ENCODE data around the gene CPLX4.

CPLX4 gene

GRCh38 chr18:59343926-59344325, 25.5 kb upstream of the CPLX4 start:
- H3K36me3 ChIP-seq (ENCODE audit: control insufficient read depth in 2 of 2, insufficient read depth in 1 of 2, low read length in 2 of 2): peaks cover 85 to 88% of the 10 kb centered on the region in 2 experiments
- TF ChIP-seq, protein P1, sequence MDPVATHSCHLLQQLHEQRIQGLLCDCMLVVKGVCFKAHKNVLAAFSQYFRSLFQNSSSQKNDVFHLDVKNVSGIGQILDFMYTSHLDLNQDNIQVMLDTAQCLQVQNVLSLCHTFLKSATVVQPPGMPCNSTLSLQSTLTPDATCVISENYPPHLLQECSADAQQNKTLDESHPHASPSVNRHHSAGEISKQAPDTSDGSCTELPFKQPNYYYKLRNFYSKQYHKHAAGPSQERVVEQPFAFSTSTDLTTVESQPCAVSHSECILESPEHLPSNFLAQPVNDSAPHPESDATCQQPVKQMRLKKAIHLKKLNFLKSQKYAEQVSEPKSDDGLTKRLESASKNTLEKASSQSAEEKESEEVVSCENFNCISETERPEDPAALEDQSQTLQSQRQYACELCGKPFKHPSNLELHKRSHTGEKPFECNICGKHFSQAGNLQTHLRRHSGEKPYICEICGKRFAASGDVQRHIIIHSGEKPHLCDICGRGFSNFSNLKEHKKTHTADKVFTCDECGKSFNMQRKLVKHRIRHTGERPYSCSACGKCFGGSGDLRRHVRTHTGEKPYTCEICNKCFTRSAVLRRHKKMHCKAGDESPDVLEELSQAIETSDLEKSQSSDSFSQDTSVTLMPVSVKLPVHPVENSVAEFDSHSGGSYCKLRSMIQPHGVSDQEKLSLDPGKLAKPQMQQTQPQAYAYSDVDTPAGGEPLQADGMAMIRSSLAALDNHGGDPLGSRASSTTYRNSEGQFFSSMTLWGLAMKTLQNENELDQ (tag by site-specific recombination; IDR thresholded peaks at IDR 0.05; ENCODE audit: low read depth): no peak
- TF ChIP-seq SCRT1 (tag by site-specific recombination; IDR thresholded peaks at IDR 0.05; ENCODE audit: borderline replicate concordance) (no peak), ZNF501 (tag by site-specific recombination; IDR thresholded peaks at IDR 0.05) (no peak), ZNF514 (tag by site-specific recombination; IDR thresholded peaks at IDR 0.05) (no peak), ZNF354C (tag by site-specific recombination; IDR thresholded peaks at IDR 0.05; ENCODE audit: borderline replicate concordance, low read depth) (no peak), ZNF677 (tag by site-specific recombination; IDR thresholded peaks at IDR 0.05) (no peak), OSR2 (tag by site-specific recombination; IDR thresholded peaks at IDR 0.05) (no peak), ZNF76 (tag by site-specific recombination; IDR thresholded peaks at IDR 0.05; ENCODE audit: borderline replicate concordance, low read depth) (no peak), ZNF510 (tag by site-specific recombination; IDR thresholded peaks at IDR 0.05; ENCODE audit: insufficient replicate concordance) (no peak), ZXDB (tag by site-specific recombination; IDR thresholded peaks at IDR 0.05) (no peak), PRDM2 (tag by site-specific recombination; IDR thresholded peaks at IDR 0.05; ENCODE audit: borderline replicate concordance) (no peak), ZNF791 (tag by site-specific recombination; IDR thresholded peaks at IDR 0.05) (no peak), PRDM1 (tag by site-specific recombination; IDR thresholded peaks at IDR 0.05) (no peak), ZNF626 (tag by site-specific recombination; IDR thresholded peaks at IDR 0.05) (no peak), EGR2 (tag by site-specific recombination; IDR thresholded peaks at IDR 0.05; ENCODE audit: low read depth) (no peak), ZNF292 (tag by site-specific recombination; IDR thresholded peaks at IDR 0.05; ENCODE audit: borderline replicate concordance, low read depth) (no peak)
- TF ChIP-seq, protein P2, sequence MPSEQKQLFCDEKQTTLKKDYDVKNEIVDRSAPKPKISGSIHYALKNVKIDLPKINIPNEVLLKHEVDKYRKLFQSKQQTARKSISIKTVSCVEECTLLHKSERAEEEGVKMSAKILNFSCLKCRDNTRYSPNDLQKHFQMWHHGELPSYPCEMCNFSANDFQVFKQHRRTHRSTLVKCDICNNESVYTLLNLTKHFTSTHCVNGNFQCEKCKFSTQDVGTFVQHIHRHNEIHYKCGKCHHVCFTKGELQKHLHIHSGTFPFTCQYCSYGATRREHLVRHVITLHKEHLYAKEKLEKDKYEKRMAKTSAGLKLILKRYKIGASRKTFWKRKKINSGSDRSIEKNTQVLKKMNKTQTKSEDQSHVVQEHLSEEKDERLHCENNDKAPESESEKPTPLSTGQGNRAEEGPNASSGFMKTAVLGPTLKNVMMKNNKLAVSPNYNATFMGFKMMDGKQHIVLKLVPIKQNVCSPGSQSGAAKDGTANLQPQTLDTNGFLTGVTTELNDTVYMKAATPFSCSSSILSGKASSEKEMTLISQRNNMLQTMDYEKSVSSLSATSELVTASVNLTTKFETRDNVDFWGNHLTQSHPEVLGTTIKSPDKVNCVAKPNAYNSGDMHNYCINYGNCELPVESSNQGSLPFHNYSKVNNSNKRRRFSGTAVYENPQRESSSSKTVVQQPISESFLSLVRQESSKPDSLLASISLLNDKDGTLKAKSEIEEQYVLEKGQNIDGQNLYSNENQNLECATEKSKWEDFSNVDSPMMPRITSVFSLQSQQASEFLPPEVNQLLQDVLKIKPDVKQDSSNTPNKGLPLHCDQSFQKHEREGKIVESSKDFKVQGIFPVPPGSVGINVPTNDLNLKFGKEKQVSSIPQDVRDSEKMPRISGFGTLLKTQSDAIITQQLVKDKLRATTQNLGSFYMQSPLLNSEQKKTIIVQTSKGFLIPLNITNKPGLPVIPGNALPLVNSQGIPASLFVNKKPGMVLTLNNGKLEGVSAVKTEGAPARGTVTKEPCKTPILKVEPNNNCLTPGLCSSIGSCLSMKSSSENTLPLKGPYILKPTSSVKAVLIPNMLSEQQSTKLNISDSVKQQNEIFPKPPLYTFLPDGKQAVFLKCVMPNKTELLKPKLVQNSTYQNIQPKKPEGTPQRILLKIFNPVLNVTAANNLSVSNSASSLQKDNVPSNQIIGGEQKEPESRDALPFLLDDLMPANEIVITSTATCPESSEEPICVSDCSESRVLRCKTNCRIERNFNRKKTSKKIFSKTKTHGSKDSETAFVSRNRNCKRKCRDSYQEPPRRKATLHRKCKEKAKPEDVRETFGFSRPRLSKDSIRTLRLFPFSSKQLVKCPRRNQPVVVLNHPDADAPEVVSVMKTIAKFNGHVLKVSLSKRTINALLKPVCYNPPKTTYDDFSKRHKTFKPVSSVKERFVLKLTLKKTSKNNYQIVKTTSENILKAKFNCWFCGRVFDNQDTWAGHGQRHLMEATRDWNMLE (tag by site-specific recombination; conservative IDR thresholded peaks at IDR 0.05; ENCODE audit: low read depth): no peak
- TF ChIP-seq, protein P3, sequence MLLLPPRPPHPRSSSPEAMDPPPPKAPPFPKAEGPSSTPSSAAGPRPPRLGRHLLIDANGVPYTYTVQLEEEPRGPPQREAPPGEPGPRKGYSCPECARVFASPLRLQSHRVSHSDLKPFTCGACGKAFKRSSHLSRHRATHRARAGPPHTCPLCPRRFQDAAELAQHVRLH (tag by site-specific recombination; IDR thresholded peaks at IDR 0.05): no peak
- TF ChIP-seq, protein P4, sequence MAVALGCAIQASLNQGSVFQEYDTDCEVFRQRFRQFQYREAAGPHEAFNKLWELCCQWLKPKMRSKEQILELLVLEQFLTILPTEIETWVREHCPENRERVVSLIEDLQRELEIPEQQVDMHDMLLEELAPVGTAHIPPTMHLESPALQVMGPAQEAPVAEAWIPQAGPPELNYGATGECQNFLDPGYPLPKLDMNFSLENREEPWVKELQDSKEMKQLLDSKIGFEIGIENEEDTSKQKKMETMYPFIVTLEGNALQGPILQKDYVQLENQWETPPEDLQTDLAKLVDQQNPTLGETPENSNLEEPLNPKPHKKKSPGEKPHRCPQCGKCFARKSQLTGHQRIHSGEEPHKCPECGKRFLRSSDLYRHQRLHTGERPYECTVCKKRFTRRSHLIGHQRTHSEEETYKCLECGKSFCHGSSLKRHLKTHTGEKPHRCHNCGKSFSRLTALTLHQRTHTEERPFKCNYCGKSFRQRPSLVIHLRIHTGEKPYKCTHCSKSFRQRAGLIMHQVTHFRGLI (tag by site-specific recombination; IDR thresholded peaks at IDR 0.05): no peak
- no peak overlapping the region for H3K27ac ChIP-seq (ENCODE audit: extremely low read depth, low read depth, low read length)
- H3K4me3 ChIP-seq (ENCODE audit: low read depth, low read length): no peak overlapping the region
- H3K4me1 ChIP-seq (ENCODE audit: control insufficient read depth, insufficient read depth, low read length): no peaks in the 10 kb centered on the region
- 0 out of 2 replicates have a peak, but pooled peaks cover 5% of the 10 kb centered on the region for H3K9me3 ChIP-seq (ENCODE audit: control insufficient read depth, insufficient read depth, low read depth, low read length)
- ChIA-PET POLR2A (no interaction called here), CTCF (interaction anchor here (0.7 kb wide), 1 partner anchor 17 kb away, joined by 4 read pairs; no protein-coding TSS in a partner anchor)
